ENCODE measurements around the gene ATF5. TPM values are rescaled to one million over a fixed set of nuclear protein-coding genes. Genes with fewer than 3 reads are reported as not detected.
"Not testable (repeated sequence)": the region's sequence is repeated elsewhere in the genome, so short reads cannot be mapped to it uniquely, and the experiment has no call there.

ATF5 gene
- total RNA-seq, 1 donor from 2014 or later, result 15.3 TPM

- DNase-seq (ENCODE audit: low read depth), result no peak
- H3K4me3 ChIP-seq (ENCODE audit: low read depth, low read length), result peak overlapping the region; percentile 28
- peak; percentile 98 for TF ChIP-seq CTCF (conservative IDR thresholded peaks at IDR 0.05; ENCODE audit: low read depth, low read length)
These were observed 8.9 kb downstream of the ATF5 start for GRCh38 chr19:49937750-49938381.

GRCh38 chr19:49938662-49939061 lies 9.7 kb downstream of the ATF5 start:
- no peak for TF ChIP-seq CTCF (conservative IDR thresholded peaks at IDR 0.05; ENCODE audit: low read depth, low read length)
- H3K4me3 ChIP-seq (ENCODE audit: low read depth, low read length), result no peak overlapping the region
- no peak for DNase-seq (ENCODE audit: low read depth)

- no peak overlapping the region for H3K4me3 ChIP-seq (ENCODE audit: low read depth, low read length)
- TF ChIP-seq CTCF (conservative IDR thresholded peaks at IDR 0.05; ENCODE audit: low read depth, low read length), result peak; percentile 31
- no peak for DNase-seq (ENCODE audit: low read depth)
These were observed 10.9 kb downstream of the ATF5 start for GRCh38 chr19:49939721-49940481.

- TF ChIP-seq CTCF (conservative IDR thresholded peaks at IDR 0.05; ENCODE audit: low read depth, low read length), result no peak
- no peak for DNase-seq (ENCODE audit: low read depth)
- no peak overlapping the region for H3K4me3 ChIP-seq (ENCODE audit: low read depth, low read length)
These were observed 11.4 kb downstream of the ATF5 start for GRCh38 chr19:49940482-49940791.

- not testable (repeated sequence) for H3K4me3 ChIP-seq (ENCODE audit: low read depth, low read length); DNase-seq (ENCODE audit: low read depth)
These were observed 15.6 kb downstream of the ATF5 start for GRCh38 chr19:49944567-49944966.

GRCh38 chr19:49946415-49946814 lies 17.4 kb downstream of the ATF5 start:
- H3K4me3 ChIP-seq (ENCODE audit: low read depth, low read length), result no peak overlapping the region
- no peak for TF ChIP-seq CTCF (conservative IDR thresholded peaks at IDR 0.05; ENCODE audit: low read depth, low read length)
- DNase-seq (ENCODE audit: low read depth), result no peak

GRCh38 chr19:49949742-49950589 lies 21.0 kb downstream of the ATF5 start:
- TF ChIP-seq CTCF (conservative IDR thresholded peaks at IDR 0.05; ENCODE audit: low read depth, low read length), result no peak
- no peak for DNase-seq (ENCODE audit: low read depth)
- H3K4me3 ChIP-seq (ENCODE audit: low read depth, low read length), result no peak overlapping the region

Measured in epithelial cell of proximal tubule (primary cell).